Islet of Langerhans (tissue), 1 donor: ENCODE data around the gene RTF2.
"Not testable (repeated sequence)": the region's sequence is repeated elsewhere in the genome, so short reads cannot be mapped to it uniquely, and the experiment has no call there.

Experiments
- FAIRE-seq: peaks from one replicate; lab custom pipeline; 2011; peaks lifted over from hg19 to GRCh38; lab: Jason Lieb, UNC

RTF2 gene

DNA sequence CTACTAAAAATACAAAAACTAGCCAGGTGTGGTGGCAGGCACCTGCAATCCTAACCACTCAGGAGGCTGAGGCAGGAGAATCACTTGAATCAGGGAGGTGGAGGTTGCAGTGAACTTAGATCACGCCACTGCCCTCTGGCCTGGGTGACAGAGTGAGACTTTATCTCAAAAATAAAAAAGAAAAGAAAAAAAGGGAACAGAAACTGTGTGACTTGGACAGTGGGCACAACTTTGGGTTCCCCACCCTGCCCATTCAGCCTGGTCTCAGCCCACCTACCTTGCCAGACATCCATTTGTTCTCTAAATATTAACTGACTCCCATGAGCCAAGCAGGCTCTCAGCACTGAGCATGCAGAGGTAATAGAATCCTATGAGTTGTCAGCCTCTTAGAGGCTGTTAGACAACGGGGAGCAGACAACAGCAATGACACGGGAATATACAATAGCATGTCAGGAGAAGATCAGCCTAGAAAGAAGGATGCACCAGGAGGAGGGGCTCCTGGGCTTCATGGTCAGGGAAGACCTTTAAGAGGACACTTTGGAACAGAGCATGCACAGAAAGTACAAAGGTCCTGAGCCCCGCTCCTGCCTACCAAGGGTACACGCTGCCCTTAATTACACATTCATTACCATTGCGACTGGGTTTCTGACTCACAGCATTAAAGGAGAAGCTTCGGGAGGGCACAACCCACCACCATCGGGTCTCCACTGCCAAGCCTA is 84.6 kb downstream of the RTF2 start:
- no peak for FAIRE-seq

DNA sequence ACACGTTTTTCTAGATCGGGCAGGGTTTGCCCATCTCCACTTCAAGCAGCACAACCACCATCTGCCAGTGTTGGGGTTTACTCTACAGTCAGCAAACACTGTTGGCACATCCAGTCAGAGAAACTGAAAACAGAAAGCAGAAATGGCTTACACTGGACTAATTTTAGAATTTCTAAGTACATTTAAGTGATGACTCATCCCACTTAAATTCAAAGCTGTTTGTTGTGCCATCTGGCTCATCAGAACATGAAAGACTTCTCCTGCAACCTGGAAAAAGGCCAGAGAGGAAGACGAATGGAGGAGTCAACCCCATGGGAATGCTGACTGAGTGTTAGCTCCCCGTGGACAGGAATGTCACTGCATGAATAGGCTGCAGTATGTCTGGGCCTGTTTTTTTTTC is 86.4 kb downstream of the RTF2 start:
- peak; percentile 97 for FAIRE-seq

DNA sequence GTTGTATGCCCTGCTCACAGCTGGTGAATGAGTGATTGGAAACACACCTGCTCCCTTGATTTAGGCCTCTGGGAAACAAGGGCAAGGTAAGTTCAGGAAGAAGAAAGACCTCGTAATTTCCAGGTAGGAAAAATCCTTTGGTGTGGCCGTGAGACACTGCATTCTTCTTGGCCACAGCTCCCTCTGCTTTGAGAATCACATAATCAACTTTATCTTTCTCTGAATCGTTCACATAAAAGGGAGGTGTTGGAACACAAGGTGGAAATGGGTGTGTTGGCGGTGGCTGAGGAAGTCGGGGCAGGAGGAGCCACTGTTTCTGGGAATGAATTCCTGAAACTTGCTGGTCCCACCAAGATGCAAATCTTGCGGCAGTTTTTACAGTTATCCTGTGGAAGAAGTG is 90.5 kb downstream of the RTF2 start:
- FAIRE-seq: no peak

DNA sequence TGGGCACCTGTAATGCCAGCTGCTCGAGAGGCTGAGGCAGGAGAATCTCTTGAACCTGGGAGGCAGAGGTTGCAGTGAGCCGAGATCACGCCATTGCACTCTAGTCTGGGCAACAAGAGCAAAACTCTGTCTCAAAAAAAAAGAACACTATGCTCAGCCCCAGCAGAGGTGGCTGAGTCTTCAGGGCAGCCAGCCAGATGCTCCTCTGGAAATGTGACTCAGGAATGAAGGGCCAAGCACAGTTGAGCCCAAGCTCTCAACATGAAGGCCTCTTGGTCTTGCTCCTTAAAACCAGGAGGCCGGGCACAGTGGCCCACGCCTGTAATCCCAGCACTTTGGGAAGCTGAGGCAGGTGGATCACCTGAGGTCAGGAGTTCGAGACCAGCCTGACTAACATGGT is 96.1 kb downstream of the RTF2 start:
- FAIRE-seq: not testable (repeated sequence)

DNA sequence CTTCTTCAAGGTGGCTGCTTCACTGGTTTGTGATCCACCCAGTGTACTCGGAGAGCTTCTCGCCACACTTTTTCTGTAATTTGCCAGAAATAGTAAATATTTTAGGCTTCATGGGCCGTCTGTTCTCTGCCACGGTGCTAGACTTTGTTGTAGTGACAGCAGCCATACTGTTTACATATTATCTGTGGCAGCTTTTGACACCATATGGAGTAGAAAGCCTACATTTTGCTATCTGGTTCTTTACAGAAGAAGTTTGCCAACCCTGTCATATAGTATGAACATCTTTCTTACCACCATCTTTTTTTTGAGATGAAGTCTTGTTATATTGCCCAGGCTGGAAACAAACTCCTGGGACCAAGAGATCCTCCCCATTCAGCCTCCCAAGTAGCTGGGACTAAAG is 97.1 kb downstream of the RTF2 start:
- FAIRE-seq: no peak

DNA sequence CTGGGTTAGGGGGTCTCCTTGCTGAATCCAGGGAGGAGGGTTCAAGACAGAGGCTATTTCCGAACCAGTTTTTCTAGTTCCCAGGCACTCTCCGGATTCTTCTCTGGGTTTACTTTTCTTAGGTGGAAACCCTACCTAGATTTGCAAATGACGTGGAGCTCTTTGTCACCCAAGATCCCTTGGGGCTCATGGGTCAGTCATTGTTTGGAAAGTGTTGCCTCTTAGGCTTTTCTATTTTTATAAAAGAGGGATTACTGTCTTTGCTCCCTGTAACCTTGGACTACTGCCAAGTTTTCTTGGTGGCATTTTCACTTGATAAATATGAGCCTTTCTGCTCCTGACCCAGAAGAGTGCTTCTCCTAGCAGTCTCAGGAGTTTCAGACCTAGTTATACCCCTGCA is 98.2 kb downstream of the RTF2 start:
- no peak for FAIRE-seq
